ENCODE measurements around the gene DENND1B.

DENND1B gene

GRCh38 chr1:197544130-197544529 is 231.2 kb downstream of the DENND1B start:
- no peak for TF ChIP-seq CTCF (IDR thresholded peaks at IDR 0.05; ENCODE audit: insufficient read depth, low read depth, low read length, missing control alignments)
- H3K4me3 ChIP-seq (ENCODE audit: low read length), result no peak overlapping the region
- no peak for DNase-seq (ENCODE audit: low read depth)

GRCh38 chr1:197541411-197541810 is 233.9 kb downstream of the DENND1B start:
- no peak for DNase-seq (ENCODE audit: low read depth)
- no peak overlapping the region for H3K4me3 ChIP-seq (ENCODE audit: low read length)
- no peak for TF ChIP-seq CTCF (IDR thresholded peaks at IDR 0.05; ENCODE audit: insufficient read depth, low read depth, low read length, missing control alignments)

GRCh38 chr1:197526736-197527371 is 248.4 kb downstream of the DENND1B start:
- peak; percentile 30 for TF ChIP-seq CTCF (IDR thresholded peaks at IDR 0.05; ENCODE audit: insufficient read depth, low read depth, low read length, missing control alignments)
- peak; percentile 43 for DNase-seq (ENCODE audit: low read depth)
- H3K4me3 ChIP-seq (ENCODE audit: low read length), result no peak overlapping the region

GRCh38 chr1:197521118-197521739 is 254.1 kb downstream of the DENND1B start:
- TF ChIP-seq CTCF (IDR thresholded peaks at IDR 0.05; ENCODE audit: insufficient read depth, low read depth, low read length, missing control alignments), result peak; percentile 70
- peak; percentile 51 for DNase-seq (ENCODE audit: low read depth)
- no peak overlapping the region for H3K4me3 ChIP-seq (ENCODE audit: low read length)

- peak; percentile 33 for TF ChIP-seq CTCF (IDR thresholded peaks at IDR 0.05; ENCODE audit: insufficient read depth, low read depth, low read length, missing control alignments)
Observed at GRCh38 chr1:197519741-197520334, 255.4 kb downstream of the DENND1B start.

GRCh38 chr1:197515421-197515820 is 259.9 kb downstream of the DENND1B start:
- no peak for TF ChIP-seq CTCF (IDR thresholded peaks at IDR 0.05; ENCODE audit: insufficient read depth, low read depth, low read length, missing control alignments)
- no peak overlapping the region for H3K4me3 ChIP-seq (ENCODE audit: low read length)
- no peak for DNase-seq (ENCODE audit: low read depth)

More at GRCh38 chr1:197519741-197520334, 255.4 kb downstream of the DENND1B start:
- no peak overlapping the region for H3K4me3 ChIP-seq (ENCODE audit: low read length)
- peak; percentile 18 for DNase-seq (ENCODE audit: low read depth)
